ENCODE results near the gene PPP1R13B. TPM values are rescaled to one million over a fixed set of nuclear protein-coding genes. Genes with fewer than 3 reads are reported as not detected.

Gene PPP1R13B
- total and polyA plus RNA-seq, 2 experiments from 2014 or later, result 9.4 to 20.2 TPM

- Histone ChIP-seq H4K20me1 (ENCODE audit: insufficient read depth, poor library complexity, severe bottlenecking) (no peaks in the 10 kb centered on the region), H3K4me1 (ENCODE audit: insufficient read depth) (no peaks in the 10 kb centered on the region), H3K4me3 (no peak overlapping the region), H3K9me3 (ENCODE audit: low read depth) (no peaks in the 10 kb centered on the region), H2AFZ (no peak overlapping the region), H3K9me2 (replicated peaks; ENCODE audit: insufficient read depth) (no peaks in the 10 kb centered on the region), H3K36me3 (replicated peaks; ENCODE audit: insufficient read depth, low read depth) (no peaks in the 10 kb centered on the region), H3K27me3 (no peaks in the 10 kb centered on the region), H3K79me2 (no peaks in the 10 kb centered on the region), H3K4me2 (no peak overlapping the region), H3K27ac (no peak overlapping the region)
- WGBS (ENCODE audit: low lambda C conversion rate, missing lambda C conversion rate), result 96% methylated on average over 9 of the region's 9 CpGs
- peak; percentile 3 for DNase-seq (ENCODE audit: low spot score)
- no peak for TF ChIP-seq EZH2phosphoT487 (IDR thresholded peaks at IDR 0.05; ENCODE audit: low read depth, severe bottlenecking, unreplicated experiment)
- no peak for TF ChIP-seq EZH2 (IDR thresholded peaks at IDR 0.05; ENCODE audit: borderline replicate concordance)
- TF ChIP-seq, protein P1, sequence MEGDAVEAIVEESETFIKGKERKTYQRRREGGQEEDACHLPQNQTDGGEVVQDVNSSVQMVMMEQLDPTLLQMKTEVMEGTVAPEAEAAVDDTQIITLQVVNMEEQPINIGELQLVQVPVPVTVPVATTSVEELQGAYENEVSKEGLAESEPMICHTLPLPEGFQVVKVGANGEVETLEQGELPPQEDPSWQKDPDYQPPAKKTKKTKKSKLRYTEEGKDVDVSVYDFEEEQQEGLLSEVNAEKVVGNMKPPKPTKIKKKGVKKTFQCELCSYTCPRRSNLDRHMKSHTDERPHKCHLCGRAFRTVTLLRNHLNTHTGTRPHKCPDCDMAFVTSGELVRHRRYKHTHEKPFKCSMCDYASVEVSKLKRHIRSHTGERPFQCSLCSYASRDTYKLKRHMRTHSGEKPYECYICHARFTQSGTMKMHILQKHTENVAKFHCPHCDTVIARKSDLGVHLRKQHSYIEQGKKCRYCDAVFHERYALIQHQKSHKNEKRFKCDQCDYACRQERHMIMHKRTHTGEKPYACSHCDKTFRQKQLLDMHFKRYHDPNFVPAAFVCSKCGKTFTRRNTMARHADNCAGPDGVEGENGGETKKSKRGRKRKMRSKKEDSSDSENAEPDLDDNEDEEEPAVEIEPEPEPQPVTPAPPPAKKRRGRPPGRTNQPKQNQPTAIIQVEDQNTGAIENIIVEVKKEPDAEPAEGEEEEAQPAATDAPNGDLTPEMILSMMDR (IDR thresholded peaks at IDR 0.05; ENCODE audit: poor library complexity), result no peak
Observed at GRCh38 chr14:103741876-103742275, 105.5 kb downstream of the PPP1R13B start.

DNA sequence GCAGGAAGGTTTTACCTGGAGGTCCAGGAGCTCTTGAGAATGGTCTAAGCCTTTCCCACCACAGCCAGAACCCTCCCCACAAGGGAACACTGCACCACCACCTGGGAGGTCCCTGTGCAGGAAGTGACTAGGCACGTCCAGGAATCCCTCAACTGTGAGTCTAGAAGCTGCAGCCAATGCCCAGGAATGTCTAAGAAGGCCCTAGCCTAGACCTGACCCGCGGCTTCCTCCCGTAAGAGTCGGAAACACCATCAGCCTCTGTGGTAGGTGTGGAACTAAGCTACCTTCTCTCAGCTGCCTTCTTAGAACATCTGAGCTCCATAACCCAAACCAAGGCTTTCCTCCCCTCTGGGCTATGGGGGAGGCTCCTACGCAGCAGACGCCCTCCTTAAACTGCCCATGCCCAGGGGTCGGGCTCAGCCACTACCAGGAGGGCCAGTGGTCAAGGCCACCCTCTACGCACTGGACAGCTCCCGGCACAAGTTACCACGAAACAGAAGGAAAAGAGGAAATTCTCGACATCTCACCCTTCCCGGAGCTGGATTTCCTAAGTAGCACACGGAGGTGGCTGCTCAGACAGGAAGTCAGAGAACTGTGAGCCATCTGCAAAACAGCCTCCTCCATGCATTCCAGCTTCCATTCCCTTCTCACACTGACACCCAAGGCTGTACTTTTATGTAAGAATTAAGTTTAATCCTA lies 106.2 kb downstream of the PPP1R13B start:
- Histone ChIP-seq H3K9me3 (ENCODE audit: low read depth) (no peaks in the 10 kb centered on the region), H2AFZ (no peak overlapping the region), H3K9me2 (replicated peaks; ENCODE audit: insufficient read depth) (no peaks in the 10 kb centered on the region), H3K27me3 (no peaks in the 10 kb centered on the region), H3K36me3 (replicated peaks; ENCODE audit: insufficient read depth, low read depth) (no peaks in the 10 kb centered on the region), H3K79me2 (no peaks in the 10 kb centered on the region), H3K4me1 (ENCODE audit: insufficient read depth) (no peaks in the 10 kb centered on the region), H3K4me3 (no peak overlapping the region), H3K4me2 (no peak overlapping the region), H4K20me1 (ENCODE audit: insufficient read depth, poor library complexity, severe bottlenecking) (no peaks in the 10 kb centered on the region), H3K27ac (no peak overlapping the region)
- TF ChIP-seq, protein P1 (IDR thresholded peaks at IDR 0.05; ENCODE audit: poor library complexity), result no peak
- TF ChIP-seq EZH2 (IDR thresholded peaks at IDR 0.05; ENCODE audit: borderline replicate concordance), result no peak
- TF ChIP-seq EZH2phosphoT487 (IDR thresholded peaks at IDR 0.05; ENCODE audit: low read depth, severe bottlenecking, unreplicated experiment), result no peak
- no peak for DNase-seq (ENCODE audit: low spot score)
- WGBS (ENCODE audit: low lambda C conversion rate, missing lambda C conversion rate), result 86% methylated on average over 14 of the region's 14 CpGs

DNA sequence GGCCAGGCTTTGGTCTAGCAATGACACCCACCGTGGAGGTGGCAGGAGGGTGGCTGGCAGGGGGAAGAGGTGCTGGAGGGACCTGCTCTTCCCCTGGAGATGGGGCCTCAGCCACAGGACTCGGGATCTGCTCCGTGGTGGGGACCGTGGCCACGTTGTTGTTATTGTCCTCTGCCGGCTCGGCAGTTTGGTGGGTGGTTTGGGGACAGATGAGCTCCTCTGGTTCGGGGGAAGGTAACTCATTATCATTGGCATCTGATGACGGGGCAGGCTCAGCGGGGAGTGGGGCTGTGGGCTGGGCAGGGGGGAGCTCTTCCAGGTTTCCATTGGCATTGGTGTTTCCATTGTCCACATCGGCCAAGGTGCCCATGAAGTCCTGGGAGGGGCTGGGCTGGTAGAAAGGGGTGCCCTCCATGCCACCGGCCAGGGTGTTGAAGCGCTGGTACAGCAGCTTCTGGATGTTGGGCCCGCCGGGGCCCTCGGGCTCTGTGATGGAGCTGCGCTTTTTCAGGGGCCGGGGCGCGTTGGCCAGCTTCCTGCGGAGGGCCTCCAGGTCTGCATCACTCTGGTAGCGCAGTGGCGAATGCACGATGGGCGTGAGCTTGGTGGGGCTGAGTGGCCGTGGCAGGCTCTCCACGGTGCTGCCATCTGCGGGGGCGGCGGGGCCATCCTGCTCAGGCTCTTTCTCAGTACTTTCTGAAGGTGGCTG lies 107.4 kb downstream of the PPP1R13B start:
- no peaks in the 10 kb centered on the region for H3K79me2 ChIP-seq
- no peak overlapping the region for H3K27ac ChIP-seq
- H3K4me2 ChIP-seq, result no peak overlapping the region
- DNase-seq (ENCODE audit: low spot score), result no peak
- H3K9me2 ChIP-seq (replicated peaks; ENCODE audit: insufficient read depth), result no peaks in the 10 kb centered on the region
- H3K36me3 ChIP-seq (replicated peaks; ENCODE audit: insufficient read depth, low read depth), result no peaks in the 10 kb centered on the region
- H4K20me1 ChIP-seq (ENCODE audit: insufficient read depth, poor library complexity, severe bottlenecking), result no peaks in the 10 kb centered on the region
- no peaks in the 10 kb centered on the region for H3K9me3 ChIP-seq (ENCODE audit: low read depth)
- H3K4me3 ChIP-seq, result no peak overlapping the region
- WGBS (ENCODE audit: low lambda C conversion rate, missing lambda C conversion rate), result 97% methylated on average over 30 of the region's 30 CpGs
- no peak overlapping the region for H2AFZ ChIP-seq
- H3K4me1 ChIP-seq (ENCODE audit: insufficient read depth), result no peaks in the 10 kb centered on the region
- no peaks in the 10 kb centered on the region for H3K27me3 ChIP-seq
- no peak for TF ChIP-seq EZH2 (IDR thresholded peaks at IDR 0.05; ENCODE audit: borderline replicate concordance)
- TF ChIP-seq, protein P1 (IDR thresholded peaks at IDR 0.05; ENCODE audit: poor library complexity), result no peak
- TF ChIP-seq EZH2phosphoT487 (IDR thresholded peaks at IDR 0.05; ENCODE audit: low read depth, severe bottlenecking, unreplicated experiment), result no peak
